ENCODE data around the gene APIP. TPM values are rescaled to one million over a fixed set of nuclear protein-coding genes. Genes with fewer than 3 reads are reported as not detected.

APIP gene
- total RNA-seq, 1 experiment from 2014 or later: 31.3 TPM

DNA sequence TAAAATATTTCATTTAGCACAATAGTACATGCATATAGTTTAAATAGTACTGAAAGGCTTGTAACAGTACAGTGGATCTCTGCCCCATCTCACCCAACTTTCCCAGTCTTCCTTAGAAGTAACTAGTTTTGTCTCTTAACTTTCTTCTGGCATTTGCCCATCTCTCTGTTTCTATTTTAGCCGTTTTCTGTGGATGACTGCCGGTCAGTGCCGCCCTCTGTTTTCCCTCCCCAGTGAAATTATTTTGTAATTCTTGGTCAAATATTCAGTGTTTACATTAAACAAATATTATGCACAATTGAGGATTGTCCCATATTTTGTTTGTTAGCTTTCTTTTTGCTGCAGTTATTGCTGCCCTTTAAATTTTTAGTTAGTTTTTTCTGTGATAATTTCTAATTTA, 8.5 kb upstream of the APIP start:
- Histone ChIP-seq H2AFZ (ENCODE audit: low read length) (no peak overlapping the region), H2AK5ac (ENCODE audit: insufficient read length, low read length) (no peak overlapping the region), H2BK12ac (ENCODE audit: insufficient read length, low read depth, low read length) (no peak overlapping the region), H2BK15ac (ENCODE audit: low read depth, low read length) (no peak overlapping the region), H2BK5ac (ENCODE audit: insufficient read length, low read length) (no peak overlapping the region), H2BK120ac (ENCODE audit: low read depth, low read length, poor library complexity, severe bottlenecking) (no peak overlapping the region), H3K4me2 (ENCODE audit: insufficient read depth, insufficient read length, low read length) (no peak overlapping the region), H3K4ac (ENCODE audit: low read depth, low read length) (no peak overlapping the region), H3K18ac (ENCODE audit: insufficient read length, low read depth, low read length) (no peak overlapping the region), H4K91ac (ENCODE audit: insufficient read length, low read depth, low read length) (no peak overlapping the region), H3T11ph (ENCODE audit: low read length) (no peak overlapping the region), H3K56ac (ENCODE audit: insufficient read length, low read depth, low read length) (no peak overlapping the region), H4K20me1 (ENCODE audit: control insufficient read depth, insufficient read depth, insufficient read length) (no peaks in the 10 kb centered on the region), H3K27ac (ENCODE audit: insufficient read length, low read depth, low read length) (no peak overlapping the region), H3K23me2 (ENCODE audit: insufficient read length, low read depth, low read length, poor library complexity, severe bottlenecking) (no peaks in the 10 kb centered on the region), H3K79me1 (ENCODE audit: insufficient read depth, low read depth, low read length, poor library complexity, severe bottlenecking) (no peaks in the 10 kb centered on the region), H3K14ac (ENCODE audit: insufficient read depth, low read length) (no peak overlapping the region), H3K9me3 (ENCODE audit: control insufficient read depth, low read depth, low read length) (no peaks in the 10 kb centered on the region), H3K79me2 (ENCODE audit: insufficient read depth, low read length) (peaks cover 2% of the 10 kb centered on the region; the same call in 1 of the 2 replicates), H2BK20ac (ENCODE audit: low read depth, low read length, poor library complexity, severe bottlenecking) (no peak overlapping the region), H4K8ac (replicated peaks; ENCODE audit: insufficient read length, low read depth, low read length) (no peak overlapping the region), H3K27me3 (ENCODE audit: insufficient read depth, low read length) (no peaks in the 10 kb centered on the region), H3K9ac (ENCODE audit: extremely low read depth, insufficient read length, low read length) (no peak overlapping the region), H3K23ac (ENCODE audit: insufficient read length, low read depth, low read length) (no peak overlapping the region), H4K5ac (ENCODE audit: insufficient read length, low read depth, low read length) (no peak overlapping the region), H3K4me1 (ENCODE audit: insufficient read depth, low read length) (no peaks in the 10 kb centered on the region; the same call in 1 of the 2 replicates)
- DNase-seq: no peak
- Mint-ChIP-seq H3K27ac (no peak overlapping the region), H3K4me3 (no peak overlapping the region), H3K36me3 (ENCODE audit: insufficient read depth in 1 of 3, low read depth in 3 of 3) (0 out of 7 replicates have a peak, but pooled peaks cover 0 to 1% (median 0%) of the 10 kb centered on the region in 3 experiments), H3K9me3 (no peaks in the 10 kb centered on the region), H3K4me1 (peaks cover 14 to 20% of the 10 kb centered on the region in 2 experiments), H3K27me3 (ENCODE audit: low read depth) (no peaks in the 10 kb centered on the region)
- TF ChIP-seq, protein P1, sequence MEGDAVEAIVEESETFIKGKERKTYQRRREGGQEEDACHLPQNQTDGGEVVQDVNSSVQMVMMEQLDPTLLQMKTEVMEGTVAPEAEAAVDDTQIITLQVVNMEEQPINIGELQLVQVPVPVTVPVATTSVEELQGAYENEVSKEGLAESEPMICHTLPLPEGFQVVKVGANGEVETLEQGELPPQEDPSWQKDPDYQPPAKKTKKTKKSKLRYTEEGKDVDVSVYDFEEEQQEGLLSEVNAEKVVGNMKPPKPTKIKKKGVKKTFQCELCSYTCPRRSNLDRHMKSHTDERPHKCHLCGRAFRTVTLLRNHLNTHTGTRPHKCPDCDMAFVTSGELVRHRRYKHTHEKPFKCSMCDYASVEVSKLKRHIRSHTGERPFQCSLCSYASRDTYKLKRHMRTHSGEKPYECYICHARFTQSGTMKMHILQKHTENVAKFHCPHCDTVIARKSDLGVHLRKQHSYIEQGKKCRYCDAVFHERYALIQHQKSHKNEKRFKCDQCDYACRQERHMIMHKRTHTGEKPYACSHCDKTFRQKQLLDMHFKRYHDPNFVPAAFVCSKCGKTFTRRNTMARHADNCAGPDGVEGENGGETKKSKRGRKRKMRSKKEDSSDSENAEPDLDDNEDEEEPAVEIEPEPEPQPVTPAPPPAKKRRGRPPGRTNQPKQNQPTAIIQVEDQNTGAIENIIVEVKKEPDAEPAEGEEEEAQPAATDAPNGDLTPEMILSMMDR (conservative IDR thresholded peaks at IDR 0.05): no peak
- no CpG with 5 or more reads among the region's 3 CpGs for WGBS (ENCODE audit: extremely low coverage, insufficient read length, low lambda C conversion rate)
